ENCODE results near the gene SLC35F3. TPM values are rescaled to one million over a fixed set of nuclear protein-coding genes. Genes with fewer than 3 reads are reported as not detected.

The SLC35F3 gene
- total RNA-seq, 1 donor from 2014 or later, result 2.7 TPM

GRCh38 chr1:233972951-233973635, 68.6 kb downstream of the SLC35F3 start:
- DNase-seq (ENCODE audit: low read depth), result peak; percentile 24

GRCh38 chr1:233975486-233975885, 71.0 kb downstream of the SLC35F3 start:
- no peak for DNase-seq (ENCODE audit: low read depth)

GRCh38 chr1:233981042-233981675, 76.7 kb downstream of the SLC35F3 start:
- DNase-seq (ENCODE audit: low read depth), result no peak

GRCh38 chr1:233982827-233983518, 78.5 kb downstream of the SLC35F3 start:
- DNase-seq (ENCODE audit: low read depth), result no peak

- DNase-seq (ENCODE audit: low read depth), result no peak
Observed at GRCh38 chr1:233983811-233984210, 79.3 kb downstream of the SLC35F3 start.

GRCh38 chr1:233988963-233989696, 84.7 kb downstream of the SLC35F3 start:
- no peak for DNase-seq (ENCODE audit: low read depth)

- no peak for DNase-seq (ENCODE audit: low read depth)
Observed at GRCh38 chr1:233990486-233990885, 86.0 kb downstream of the SLC35F3 start.

GRCh38 chr1:233993651-233994050, 89.2 kb downstream of the SLC35F3 start:
- peak; percentile 98 for DNase-seq (ENCODE audit: low read depth)

- no peak for DNase-seq (ENCODE audit: low read depth)
Observed at GRCh38 chr1:233994112-233994511, 89.6 kb downstream of the SLC35F3 start.

- no peak for DNase-seq (ENCODE audit: low read depth)
Observed at GRCh38 chr1:233998456-233998855, 94.0 kb downstream of the SLC35F3 start.

- no peak for DNase-seq (ENCODE audit: low read depth)
Observed at GRCh38 chr1:233998891-233999290, 94.4 kb downstream of the SLC35F3 start.

GRCh38 chr1:234000557-234001041, 96.1 kb downstream of the SLC35F3 start:
- no peak for DNase-seq (ENCODE audit: low read depth)

GRCh38 chr1:234001817-234002216, 97.3 kb downstream of the SLC35F3 start:
- peak; percentile 67 for DNase-seq (ENCODE audit: low read depth)

GRCh38 chr1:234004591-234004990, 100.1 kb downstream of the SLC35F3 start:
- DNase-seq (ENCODE audit: low read depth), result peak; percentile 20

- no peak for DNase-seq (ENCODE audit: low read depth)
Observed at GRCh38 chr1:234007684-234008083, 103.2 kb downstream of the SLC35F3 start.

- no peak for DNase-seq (ENCODE audit: low read depth)
Observed at GRCh38 chr1:234008591-234008990, 104.1 kb downstream of the SLC35F3 start.

- DNase-seq (ENCODE audit: low read depth), result no peak
Observed at GRCh38 chr1:234009668-234010067, 105.2 kb downstream of the SLC35F3 start.

- DNase-seq (ENCODE audit: low read depth), result no peak
Observed at GRCh38 chr1:234014208-234014607, 109.7 kb downstream of the SLC35F3 start.

- no peak for DNase-seq (ENCODE audit: low read depth)
Observed at GRCh38 chr1:234018816-234019215, 114.3 kb downstream of the SLC35F3 start.

GRCh38 chr1:234019387-234019786, 114.9 kb downstream of the SLC35F3 start:
- DNase-seq (ENCODE audit: low read depth), result no peak

GRCh38 chr1:234022302-234022701, 117.8 kb downstream of the SLC35F3 start:
- DNase-seq (ENCODE audit: low read depth), result no peak

GRCh38 chr1:234039603-234040002, 135.1 kb downstream of the SLC35F3 start:
- no peak for DNase-seq (ENCODE audit: low read depth)
